Panc1 (cell line): ENCODE measurements around the gene MTPN. TPM values are rescaled to one million over a fixed set of nuclear protein-coding genes. Genes with fewer than 3 reads are reported as not detected.

Experiments used
- ATAC-seq: fragments of 200-7000 bp; cut with Tn5 transposase; 2 replicates; pipeline ENCODE4 v1.9.1; 2020; ENCODE audit warnings: mild to moderate bottlenecking, moderate library complexity
- BruUV-seq: library from RNA; stranded (reverse); fragments of 400-500 nt; replicated peaks from 2 replicates; lab custom pipeline; 2021; lab: Mats Ljungman, UMichigan
- CTCF ChIA-PET: fragments of 300-600 bp; sonication (Branson Sonifier 250); formaldehyde crosslinking; loops from one replicate; lab custom pipeline; 2022; ENCODE audit warnings: antibody characterized with exemption; lab: Charles Lee
- POLR2A ChIA-PET: fragments of 300-600 bp; sonication (Branson Sonifier 250); formaldehyde crosslinking; loops from one replicate; lab custom pipeline; 2022; ENCODE audit warnings: antibody characterized with exemption; lab: Charles Lee
- DNase-seq: peaks from one replicate; pipeline ENCODE4 v3.0.0-alpha.2; 2010; ENCODE audit warnings: low read depth, low spot score
- H3K27ac ChIP-seq: 2 replicates; pipeline ENCODE4 v1.5.1; 2011; ENCODE audit warnings: mild to moderate bottlenecking, low read length, inconsistent platforms
- H3K27me3 ChIP-seq: fragments of 200-500 bp; sonication (Bioruptor generic); 2 replicates; pipeline ENCODE4 v1.6.0; 2014; ENCODE audit warnings: low read length, inconsistent platforms; ENCODE audit not compliant: control insufficient read depth, insufficient read depth
- H3K36me3 ChIP-seq: fragments of 200-500 bp; sonication (Bioruptor generic); 2 replicates; pipeline ENCODE4 v1.5.1; 2014; ENCODE audit warnings: inconsistent platforms, mild to moderate bottlenecking, low read length, moderate library complexity; ENCODE audit not compliant: control insufficient read depth, insufficient read depth
- H3K4me1 ChIP-seq: 2 replicates; pipeline ENCODE4 v1.5.1; 2011; ENCODE audit warnings: inconsistent platforms, mild to moderate bottlenecking, low read length, moderate library complexity; ENCODE audit not compliant: control insufficient read depth, insufficient read depth
- H3K4me3 ChIP-seq, 2 experiments: 2 replicates each; pipeline ENCODE4 v1.5.1; 2011 to 2012; ENCODE audit warnings: low read depth in 2 of 2, low read length in 2 of 2, mild to moderate bottlenecking in 2 of 2, inconsistent platforms in 1 of 2, moderate library complexity in 1 of 2
- H3K9me3 ChIP-seq: fragments of 200-500 bp; sonication (Bioruptor generic); 2 replicates; pipeline ENCODE4 v1.5.1; 2014; ENCODE audit warnings: low read depth, mild to moderate bottlenecking, inconsistent platforms, low read length, moderate library complexity; ENCODE audit not compliant: control insufficient read depth, insufficient read depth
- CTCF ChIP-seq: fragments of 450-650 bp; IDR thresholded peaks from 2 replicates; pipeline ENCODE4 v1.5.1; 2017; ENCODE audit warnings: mild to moderate bottlenecking
- POLR2AphosphoS5 ChIP-seq: IDR thresholded peaks from 2 replicates; pipeline ENCODE4 v1.6.1; 2012; ENCODE audit warnings: mild to moderate bottlenecking, low read depth, low read length, moderate library complexity
- REST ChIP-seq, 2 experiments: IDR thresholded peaks; 2 replicates each; pipeline ENCODE4 v1.6.1; 2011 to 2012; ENCODE audit warnings: low read depth in 2 of 2, control low read depth in 1 of 2, low read length in 1 of 2, mild to moderate bottlenecking in 1 of 2, moderate library complexity in 1 of 2; ENCODE audit not compliant: insufficient read depth in 1 of 2
- SIN3A ChIP-seq: IDR thresholded peaks from 2 replicates; pipeline ENCODE4 v1.6.1; 2012; ENCODE audit warnings: low read depth, mild to moderate bottlenecking, low read length, moderate library complexity, borderline replicate concordance; ENCODE audit not compliant: insufficient read depth
- TCF7L2 ChIP-seq: IDR thresholded peaks from 2 replicates; pipeline ENCODE4 v1.6.1; 2011; ENCODE audit warnings: mild to moderate bottlenecking, low read depth, low read length, inconsistent platforms
- in situ Hi-C: cut with HindIII; loops from 2 replicates; pipeline ENCODE4 v1.10.0; 2016; ENCODE audit warnings: low sequenced_read_pairs, low pct_unique_long_range_greater_than_20kb
- intact Hi-C: fragments of 100-400 bp; cut with micrococcal nuclease; formaldehyde crosslinking; loops from one replicate; pipeline ENCODE4 v1.10.0; 2022; ENCODE audit not compliant: unreplicated experiment
- total RNA-seq: library from RNA; stranded (reverse); gene quantifications from one replicate; pipeline ENCODE4 v1.2.1, GENCODE V29; 2021; ENCODE audit not compliant: unreplicated experiment

The MTPN gene
- total RNA-seq, 1 experiment from 2014 or later, result 177 TPM

- Histone ChIP-seq H3K36me3 (no peaks in the 10 kb centered on the region), H3K9me3 (no peaks in the 10 kb centered on the region), H3K4me1 (no peaks in the 10 kb centered on the region), H3K27ac (no peak overlapping the region), H3K27me3 (no peaks in the 10 kb centered on the region), H3K4me3 (no peak overlapping the region)
- ATAC-seq, result no peak
- no peak for DNase-seq
- ChIA-PET POLR2A (no interaction called here), CTCF (no interaction called here)
- in situ Hi-C loops, result no loop called here
- intact Hi-C loops, result no loop called here
- no TSS peak for BruUV-seq
- TF ChIP-seq CTCF, result no peak
- TF ChIP-seq TCF7L2, result no peak
- no peak for TF ChIP-seq REST (IDR thresholded peaks at IDR 0.05; ENCODE audit: insufficient read depth in 1 of 2, low read depth in 2 of 2, low read length in 1 of 2)
- TF ChIP-seq SIN3A, result no peak
These were observed 36.8 kb downstream of the MTPN start for GRCh38 chr7:135940077-135941075.

- ChIA-PET CTCF (no interaction called here), POLR2A (no interaction called here)
- no peaks in the 10 kb centered on the region for H3K27me3 ChIP-seq
- H3K4me1 ChIP-seq, result no peaks in the 10 kb centered on the region
- no peak for ATAC-seq
- TF ChIP-seq POLR2AphosphoS5 (no peak), CTCF (no peak), TCF7L2 (no peak), REST (IDR thresholded peaks at IDR 0.05; ENCODE audit: insufficient read depth in 1 of 2, low read depth in 2 of 2, low read length in 1 of 2) (no peak), SIN3A (no peak)
- H3K27ac ChIP-seq, result no peak overlapping the region
- in situ Hi-C loops (no loop called here), intact Hi-C loops (no loop called here)
- no peaks in the 10 kb centered on the region for H3K9me3 ChIP-seq
- H3K4me3 ChIP-seq, result no peak overlapping the region
- no peaks in the 10 kb centered on the region for H3K36me3 ChIP-seq
- BruUV-seq, result no TSS peak
- DNase-seq, result no peak
These were observed 37.8 kb downstream of the MTPN start for GRCh38 chr7:135939261-135939812.
